ENCODE data around the gene CTDP1. TPM values are rescaled to one million over a fixed set of nuclear protein-coding genes. Genes with fewer than 3 reads are reported as not detected.
"Not testable (repeated sequence)": the region's sequence is repeated elsewhere in the genome, so short reads cannot be mapped to it uniquely, and the experiment has no call there.

CTDP1 gene
- total RNA-seq, 1 experiment from 2014 or later = 24.9 TPM

GRCh38 chr18:79730804-79731203, 51.2 kb downstream of the CTDP1 start:
- Histone ChIP-seq H3K79me2 (ENCODE audit: insufficient read depth, low read length) (peaks cover 18% of the 10 kb centered on the region), H3K4me2 (ENCODE audit: low read length) (no peak overlapping the region), H3K4me1 (ENCODE audit: control insufficient read depth in 1 of 2, insufficient read depth in 2 of 2, low read length in 2 of 2) (no peaks in the 10 kb centered on the region), H3K27ac (ENCODE audit: low read depth, low read length) (no peak overlapping the region), H2AFZ (ENCODE audit: low read depth, low read length, poor library complexity, severe bottlenecking) (no peak overlapping the region), H4K20me1 (ENCODE audit: insufficient read depth) (no peaks in the 10 kb centered on the region), H3K4me3 (replicated peaks in 1 of 2; ENCODE audit: low read depth in 1 of 2, low read length in 2 of 2) (no peak overlapping the region), H3K36me3 (ENCODE audit: control insufficient read depth in 1 of 2, insufficient read depth in 2 of 2, low read length in 2 of 2) (peaks cover 7 to 67% of the 10 kb centered on the region in 2 experiments), H3K9me2 (ENCODE audit: insufficient read depth) (no peaks in the 10 kb centered on the region), H3K9ac (ENCODE audit: low read length) (no peak overlapping the region), H3K9me3 (ENCODE audit: control insufficient read depth in 1 of 2, insufficient read depth in 1 of 2, low read depth in 1 of 2, low read length in 2 of 2) (peaks cover 5 to 15% of the 10 kb centered on the region in 2 experiments; a peak in 3 of 4 replicates), H3K27me3 (ENCODE audit: insufficient read depth, low read length) (no peaks in the 10 kb centered on the region)
- ChIA-PET CTCF (no interaction called here), POLR2A (no interaction called here), RAD21 (ENCODE audit: low non-redundant PET in 1 of 2, low total read pairs in 2 of 2, uncharacterized antibody in 2 of 2, unreplicated experiment in 2 of 2) (no interaction called here)
- intact Hi-C loops (cut with micrococcal nuclease) = no loop called here
- no TSS peak for BruUV-seq (replicated peaks)
- DNase-seq (ENCODE audit: low read depth, low spot score) = no peak
- TF ChIP-seq EGR1 (IDR thresholded peaks at IDR 0.05; ENCODE audit: low read depth) = no peak
- ATAC-seq = no peak

- peaks cover 7 to 70% of the 10 kb centered on the region in 2 experiments for H3K36me3 ChIP-seq (ENCODE audit: control insufficient read depth in 1 of 2, insufficient read depth in 2 of 2, low read length in 2 of 2)
- ATAC-seq; H4K20me1 ChIP-seq (ENCODE audit: insufficient read depth); H3K27ac ChIP-seq (ENCODE audit: low read depth, low read length); H3K9me2 ChIP-seq (ENCODE audit: insufficient read depth); H3K4me3 ChIP-seq (replicated peaks in 1 of 2; ENCODE audit: low read depth in 1 of 2, low read length in 2 of 2); RAD21 ChIA-PET (ENCODE audit: low non-redundant PET in 1 of 2, low total read pairs in 2 of 2, uncharacterized antibody in 2 of 2, unreplicated experiment in 2 of 2); H3K79me2 ChIP-seq (ENCODE audit: insufficient read depth, low read length); H3K4me2 ChIP-seq (ENCODE audit: low read length); H3K27me3 ChIP-seq (ENCODE audit: insufficient read depth, low read length); intact Hi-C loops (cut with micrococcal nuclease); POLR2A ChIA-PET; BruUV-seq (replicated peaks); H3K4me1 ChIP-seq (ENCODE audit: control insufficient read depth in 1 of 2, insufficient read depth in 2 of 2, low read length in 2 of 2); H3K9ac ChIP-seq (ENCODE audit: low read length); H2AFZ ChIP-seq (ENCODE audit: low read depth, low read length, poor library complexity, severe bottlenecking); CTCF ChIA-PET: not testable (repeated sequence)
- DNase-seq (ENCODE audit: low read depth, low spot score) = peak; percentile 18
- TF ChIP-seq ZNF274 (IDR thresholded peaks at IDR 0.05; ENCODE audit: low read depth, low read length) = peak; percentile 80
- peaks cover 5 to 15% of the 10 kb centered on the region in 2 experiments; a peak in 3 of 4 replicates for H3K9me3 ChIP-seq (ENCODE audit: control insufficient read depth in 1 of 2, insufficient read depth in 1 of 2, low read depth in 1 of 2, low read length in 2 of 2)
Measured at GRCh38 chr18:79731881-79732720, 52.5 kb downstream of the CTDP1 start.
